Neural progenitor cell (in vitro differentiated cells): ENCODE data around the gene TNN. TPM values are rescaled to one million over a fixed set of nuclear protein-coding genes. Genes with fewer than 3 reads are reported as not detected.
"Not testable (repeated sequence)": the region's sequence is repeated elsewhere in the genome, so short reads cannot be mapped to it uniquely, and the experiment has no call there.

Experiments
- DNase-seq: peaks from one replicate; pipeline ENCODE4 v3.0.0-alpha.2; 2016; ENCODE audit warnings: low spot score
- H2AFZ ChIP-seq: fragments of 200-600 bp; sonication (generic); replicated peaks from 2 replicates; pipeline ENCODE4 v1.6.1; 2016; ENCODE audit warnings: antibody characterized with exemption
- H3F3A ChIP-seq: fragments of 200-600 bp; sonication (generic); 2 replicates; pipeline ENCODE4 v1.6.1; 2016; ENCODE audit warnings: antibody characterized with exemption, low read depth
- H3K27ac ChIP-seq: fragments of 200-600 bp; sonication (generic); 2 replicates; pipeline ENCODE4 v1.5.1; 2016; ENCODE audit warnings: mild to moderate bottlenecking
- H3K27me3 ChIP-seq: fragments of 200-600 bp; sonication (generic); 2 replicates; pipeline ENCODE4 v1.6.1; 2016; ENCODE audit warnings: mild to moderate bottlenecking, moderate library complexity
- H3K36me3 ChIP-seq: fragments of 200-600 bp; sonication (generic); 2 replicates; pipeline ENCODE4 v1.5.1; 2016
- H3K4me1 ChIP-seq: fragments of 200-600 bp; sonication (generic); 2 replicates; pipeline ENCODE4 v1.6.1; 2016; ENCODE audit warnings: mixed run types
- H3K4me2 ChIP-seq: fragments of 200-600 bp; sonication (generic); 2 replicates; pipeline ENCODE4 v1.6.1; 2016
- H3K4me3 ChIP-seq: fragments of 200-600 bp; sonication (generic); 2 replicates; pipeline ENCODE4 v1.5.1; 2016
- H3K79me2 ChIP-seq: fragments of 200-600 bp; sonication (generic); 2 replicates; pipeline ENCODE4 v1.6.1; 2016; ENCODE audit warnings: low read depth
- H3K9ac ChIP-seq: fragments of 200-600 bp; sonication (generic); 2 replicates; pipeline ENCODE4 v1.6.1; 2016
- H3K9me3 ChIP-seq: fragments of 200-600 bp; sonication (generic); 2 replicates; pipeline ENCODE4 v1.5.1; 2016; ENCODE audit warnings: low read depth
- H4K20me1 ChIP-seq: fragments of 200-600 bp; sonication (generic); 2 replicates; pipeline ENCODE4 v1.6.1; 2016; ENCODE audit warnings: low read depth
- H3K27ac Mint-ChIP-seq: 3 replicates; pipeline ENCODE4 v1.8.0; 2021; ENCODE audit warnings: mixed read lengths
- H3K27me3 Mint-ChIP-seq: 2 replicates; pipeline ENCODE4 v1.8.0; 2022; ENCODE audit warnings: low read depth, mild to moderate bottlenecking, inconsistent platforms, moderate library complexity, mixed read lengths; ENCODE audit not compliant: insufficient read depth
- H3K36me3 Mint-ChIP-seq: 3 replicates; pipeline ENCODE4 v1.8.0; 2021; ENCODE audit warnings: mixed read lengths
- H3K4me1 Mint-ChIP-seq: 3 replicates; pipeline ENCODE4 v1.8.0; 2021; ENCODE audit warnings: mixed read lengths
- H3K4me3 Mint-ChIP-seq: 3 replicates; pipeline ENCODE4 v1.8.0; 2021; ENCODE audit warnings: mild to moderate bottlenecking, moderate library complexity, mixed read lengths
- H3K9me3 Mint-ChIP-seq: 3 replicates; pipeline ENCODE4 v1.8.0; 2020; ENCODE audit warnings: mixed read lengths
- CTCF ChIP-seq: fragments of 200-600 bp; sonication (generic); IDR thresholded peaks from 2 replicates; pipeline ENCODE4 v1.5.1; 2017; ENCODE audit warnings: antibody characterized with exemption, mild to moderate bottlenecking
- EZH2 ChIP-seq: fragments of 200-600 bp; sonication (generic); IDR thresholded peaks from 2 replicates; pipeline ENCODE4 v1.6.1; 2017; ENCODE audit warnings: antibody characterized with exemption, mild to moderate bottlenecking, moderate library complexity
- EZH2phosphoT487 ChIP-seq: fragments of 200-600 bp; sonication (generic); IDR thresholded peaks from 2 replicates; pipeline ENCODE4 v1.6.1; 2017; ENCODE audit warnings: antibody characterized with exemption
- total RNA-seq: library from RNA; depleted of rRNA; stranded (reverse); fragments of >200 nt; gene quantifications from 2 replicates; pipeline ENCODE4 v1.2.3, GENCODE V29; 2015; ENCODE audit warnings: low replicate concordance

TNN gene
- not detected in 2 replicates for total RNA-seq

- Histone ChIP-seq H3K9me3 (no peaks in the 10 kb centered on the region), H3F3A (no peaks in the 10 kb centered on the region), H3K27ac (no peak within 1 kb of the TSS), H3K4me1 (no peaks in the 10 kb centered on the region), H3K79me2 (no peaks in the 10 kb centered on the region), H3K36me3 (no peaks in the 10 kb centered on the region), H3K9ac (no peak within 1 kb of the TSS), H3K27me3 (no peaks in the 10 kb centered on the region), H4K20me1 (no peaks in the 10 kb centered on the region), H2AFZ (no peak within 1 kb of the TSS), H3K4me3 (no peak within 1 kb of the TSS), H3K4me2 (no peak within 1 kb of the TSS)
- peak within 1 kb of the TSS; percentile 85 for H3K27ac Mint-ChIP-seq
- H3K36me3 Mint-ChIP-seq: no peaks in the 10 kb centered on the region
- peaks cover 22% of the 10 kb centered on the region for H3K4me1 Mint-ChIP-seq
- no peak within 1 kb of the TSS for H3K4me3 Mint-ChIP-seq
- H3K9me3 Mint-ChIP-seq: no peaks in the 10 kb centered on the region
- peaks cover 8% of the 10 kb centered on the region for H3K27me3 Mint-ChIP-seq
- DNase-seq: no peak
- TF ChIP-seq CTCF (no peak), EZH2 (no peak), EZH2phosphoT487 (no peak)
Observed at GRCh38 chr1:175067362-175068106, at the start of gene TNN. TNN (plus strand) TSS chr1:175067833; CDS start chr1:175077419, 9,586 bp downstream.

GRCh38 chr1:175019524-175019923 is 48.1 kb upstream of the TNN start:
- H3K4me2 ChIP-seq: no peak overlapping the region
- no peak overlapping the region for H3K4me3 ChIP-seq
- peaks cover 9% of the 10 kb centered on the region for H3K36me3 Mint-ChIP-seq
- H3F3A ChIP-seq: peaks cover 3% of the 10 kb centered on the region
- H2AFZ ChIP-seq: no peak overlapping the region
- TF ChIP-seq EZH2 (no peak), CTCF (no peak), EZH2phosphoT487 (no peak)
- H3K4me3 Mint-ChIP-seq: no peak overlapping the region
- H3K36me3 ChIP-seq: no peaks in the 10 kb centered on the region
- H3K27ac Mint-ChIP-seq: no peak overlapping the region
- H3K9ac ChIP-seq: no peak overlapping the region
- no peaks in the 10 kb centered on the region for H4K20me1 ChIP-seq
- H3K27me3 Mint-ChIP-seq: no peaks in the 10 kb centered on the region
- peaks cover 8% of the 10 kb centered on the region for H3K4me1 ChIP-seq
- H3K27me3 ChIP-seq: no peaks in the 10 kb centered on the region
- peaks cover 7% of the 10 kb centered on the region for H3K4me1 Mint-ChIP-seq
- H3K9me3 ChIP-seq: no peaks in the 10 kb centered on the region
- peaks cover 30% of the 10 kb centered on the region for H3K79me2 ChIP-seq
- no peak overlapping the region for H3K27ac ChIP-seq
- H3K9me3 Mint-ChIP-seq: peaks cover 3% of the 10 kb centered on the region
- DNase-seq: no peak

DNA sequence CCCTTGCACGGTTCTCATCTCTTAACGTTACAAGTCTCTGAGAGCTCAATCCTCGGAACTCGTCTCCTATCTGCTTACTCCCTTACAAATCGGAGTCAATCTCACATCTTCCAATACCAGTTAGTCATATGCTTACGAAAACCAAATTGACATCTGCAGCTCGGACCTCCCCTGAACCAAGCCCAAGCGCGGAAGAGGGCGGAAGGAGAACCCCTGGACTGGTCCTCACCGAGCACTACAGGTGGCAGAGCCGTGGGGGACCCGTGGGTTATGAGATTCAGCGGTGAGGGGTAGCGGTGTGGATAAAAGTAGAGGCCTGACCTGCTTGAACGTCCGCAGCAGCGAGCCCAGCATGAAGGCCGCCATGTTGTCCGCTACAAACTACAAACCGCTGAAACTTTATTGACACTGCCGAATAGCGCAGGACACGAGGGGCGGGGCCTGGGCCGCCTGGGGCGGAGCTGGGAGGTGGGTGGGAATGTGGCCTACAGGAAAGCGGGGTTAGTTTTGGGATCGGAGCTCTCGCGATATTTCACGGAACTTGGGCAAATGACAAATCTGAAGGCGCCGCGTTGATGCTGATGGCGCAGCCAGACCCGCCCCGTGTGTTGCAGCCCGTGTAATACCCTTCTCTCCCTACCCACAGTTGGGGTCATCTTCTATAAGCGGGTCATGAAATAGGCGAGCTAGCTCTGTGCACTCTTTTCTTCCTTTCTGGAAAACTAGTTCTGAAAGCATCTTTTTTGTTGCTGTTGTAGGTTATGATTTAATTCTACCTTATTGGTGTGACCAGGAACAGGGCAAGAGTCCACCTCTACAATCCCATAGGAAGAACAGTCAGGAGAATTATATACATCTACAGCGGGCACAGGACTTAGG is 44.4 kb upstream of the TNN start, which contains the start of gene MRPS14:
Gene MRPS14, minus strand, starts transcription at position 383 of the 879 bp plus-strand sequence. Its CDS starts 17 bp downstream, at position 366.
- Histone ChIP-seq H3K4me2 (peak within 1 kb of the TSS; percentile 83), H3K4me1 (peaks cover 8% of the 10 kb centered on the region), H3K27me3 (no peaks in the 10 kb centered on the region), H3K9me3 (no peaks in the 10 kb centered on the region), H3K79me2 (peaks cover 30% of the 10 kb centered on the region), H3K4me3 (peak within 1 kb of the TSS; percentile 90), H3K27ac (no peak within 1 kb of the TSS), H3K36me3 (no peaks in the 10 kb centered on the region), H3F3A (peaks cover 13% of the 10 kb centered on the region), H3K9ac (peak within 1 kb of the TSS; percentile 94), H2AFZ (peak within 1 kb of the TSS; percentile 91), H4K20me1 (no peaks in the 10 kb centered on the region)
- Mint-ChIP-seq H3K27me3 (no peaks in the 10 kb centered on the region), H3K27ac (peak within 1 kb of the TSS; percentile 85), H3K4me3 (peak within 1 kb of the TSS; percentile 95), H3K36me3 (no peaks in the 10 kb centered on the region), H3K9me3 (peaks cover 3% of the 10 kb centered on the region), H3K4me1 (peaks cover 7% of the 10 kb centered on the region)
- TF ChIP-seq EZH2 (no peak), EZH2phosphoT487 (no peak), CTCF (no peak)
- peak; percentile 97 for DNase-seq

GRCh38 chr1:175023922-175024242 is 43.8 kb upstream of the TNN start:
- Mint-ChIP-seq H3K27ac (peak overlapping the region; percentile 85), H3K4me3 (peak overlapping the region; percentile 95)
- peaks cover 29% of the 10 kb centered on the region for H3K79me2 ChIP-seq
- H3K4me1 ChIP-seq, H3K27me3 ChIP-seq, H3K9me3 ChIP-seq, DNase-seq, H3K27ac ChIP-seq, H3K9me3 Mint-ChIP-seq, H3K36me3 ChIP-seq, H3K36me3 Mint-ChIP-seq, H3K4me1 Mint-ChIP-seq, H3K27me3 Mint-ChIP-seq, H4K20me1 ChIP-seq: not testable (repeated sequence)
- peak overlapping the region; percentile 10 for H3K9ac ChIP-seq
- H3F3A ChIP-seq: peaks cover 13% of the 10 kb centered on the region
- H2AFZ ChIP-seq: peak overlapping the region; percentile 77
- H3K4me3 ChIP-seq: peak overlapping the region; percentile 90
- peak overlapping the region; percentile 83 for H3K4me2 ChIP-seq
